ENCODE results near the gene RAP1GAP2.

RAP1GAP2 gene

DNA sequence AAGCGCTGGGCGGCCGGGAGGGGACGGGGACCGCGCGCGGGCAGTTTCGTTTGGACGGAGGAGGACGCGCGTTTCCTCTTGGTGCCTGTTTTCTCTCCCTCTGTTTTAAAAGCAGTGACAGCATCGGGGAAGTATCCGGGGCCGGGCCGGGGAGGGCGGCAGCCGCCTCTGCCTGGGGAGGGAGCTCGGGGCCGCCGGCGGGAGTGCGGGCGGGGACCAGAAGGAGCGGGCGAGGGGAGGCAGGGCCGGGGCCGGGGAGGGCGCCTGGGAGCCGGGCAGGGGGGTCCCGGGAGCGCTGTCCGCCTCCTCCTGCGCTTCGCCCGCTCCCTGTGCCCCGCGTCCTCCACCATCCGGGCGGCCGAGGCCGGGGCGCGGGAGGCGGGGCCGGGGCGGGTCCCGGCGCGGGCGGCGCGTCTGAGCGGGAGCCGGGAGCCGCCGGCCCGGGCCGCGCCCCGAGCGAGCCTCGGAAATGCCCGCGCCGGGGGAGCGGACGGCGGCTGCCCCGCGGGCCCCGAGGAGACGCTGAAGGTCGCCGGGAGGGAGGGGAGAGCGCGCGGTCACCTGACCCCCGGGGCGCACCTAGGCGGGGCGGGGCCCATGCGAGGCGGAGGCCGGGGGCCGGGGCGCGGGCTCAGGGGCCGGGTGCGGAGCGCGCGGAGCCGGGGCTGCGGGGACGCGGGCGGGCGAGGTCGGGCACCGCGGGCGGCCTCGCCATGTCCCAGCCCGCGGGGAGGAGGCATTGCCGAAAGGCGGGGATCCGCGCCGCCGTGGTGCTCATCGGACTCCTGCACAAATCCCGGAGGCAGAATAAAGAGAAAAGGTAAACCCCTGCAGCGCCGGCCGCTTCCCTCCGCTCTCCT is 57.3 kb downstream of the RAP1GAP2 start:
- DNase-seq (ENCODE audit: low read depth), result no peak

DNA sequence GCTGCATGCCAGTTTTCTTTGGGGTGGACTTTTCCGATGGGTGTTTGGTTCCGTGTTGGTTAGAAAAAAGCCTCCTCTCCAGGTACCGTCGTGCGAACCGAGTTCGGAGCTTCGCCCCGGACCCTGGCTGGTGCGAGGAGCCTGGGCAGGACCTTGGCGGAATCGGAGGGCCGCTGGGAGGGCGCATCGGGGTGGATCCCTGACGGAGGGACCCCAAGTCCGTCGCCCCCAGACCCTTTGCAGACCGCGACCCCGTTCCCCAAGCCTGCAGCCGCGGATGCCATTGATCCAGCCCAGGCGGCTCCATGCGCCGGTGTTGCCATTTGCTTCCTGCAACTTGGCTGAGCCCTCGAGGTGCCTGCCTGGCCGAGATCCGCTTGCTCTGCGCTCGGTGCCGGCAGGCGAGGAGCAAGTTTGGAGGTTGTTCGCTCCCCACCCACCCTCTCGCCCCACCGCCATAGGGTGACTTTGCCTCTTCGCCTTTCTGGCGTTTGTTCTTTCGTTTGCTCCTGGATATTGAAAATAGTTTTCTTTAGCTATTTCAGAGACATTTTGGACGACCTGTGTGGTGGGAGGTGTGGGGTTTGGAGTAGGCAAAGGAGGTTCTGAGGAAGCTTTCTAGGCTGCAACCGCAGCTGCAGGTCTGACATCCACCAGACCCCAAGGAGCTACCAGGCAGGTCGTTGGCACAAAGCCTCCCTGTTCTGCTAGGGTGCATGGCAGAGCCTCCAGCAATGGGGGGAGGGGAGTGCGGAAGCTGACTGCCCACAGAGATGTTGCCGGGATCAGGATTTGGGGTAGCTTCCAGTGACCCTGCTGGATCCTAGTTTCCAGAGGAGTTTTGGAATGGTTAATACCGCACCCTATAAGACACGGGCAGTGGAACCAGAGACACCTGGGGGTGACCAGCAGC is 58.2 kb downstream of the RAP1GAP2 start:
- DNase-seq (ENCODE audit: low read depth), result no peak

GRCh38 chr17:2855063-2855600 is 58.9 kb downstream of the RAP1GAP2 start:
- DNase-seq (ENCODE audit: low read depth), result no peak

DNA sequence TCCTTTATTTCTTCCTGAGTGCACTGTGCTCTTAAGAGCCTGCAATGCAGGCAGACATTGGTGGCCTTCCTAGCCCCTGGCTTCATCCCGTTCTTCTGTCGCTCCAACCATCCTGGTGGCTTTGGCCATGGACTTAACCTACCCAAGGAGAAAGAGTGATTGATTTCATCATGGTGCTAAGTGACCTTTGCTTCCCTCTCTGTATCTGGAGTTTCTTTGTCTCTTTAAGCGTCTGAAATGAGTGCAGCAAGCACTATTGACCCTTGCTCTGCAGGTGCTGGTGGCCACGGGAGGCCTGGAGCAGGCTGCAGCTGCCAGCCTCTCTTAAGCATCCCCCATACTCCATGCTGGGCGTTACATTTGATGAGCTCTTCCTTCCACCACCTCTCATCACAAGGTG is 60.5 kb downstream of the RAP1GAP2 start:
- DNase-seq (ENCODE audit: low read depth), result no peak

DNA sequence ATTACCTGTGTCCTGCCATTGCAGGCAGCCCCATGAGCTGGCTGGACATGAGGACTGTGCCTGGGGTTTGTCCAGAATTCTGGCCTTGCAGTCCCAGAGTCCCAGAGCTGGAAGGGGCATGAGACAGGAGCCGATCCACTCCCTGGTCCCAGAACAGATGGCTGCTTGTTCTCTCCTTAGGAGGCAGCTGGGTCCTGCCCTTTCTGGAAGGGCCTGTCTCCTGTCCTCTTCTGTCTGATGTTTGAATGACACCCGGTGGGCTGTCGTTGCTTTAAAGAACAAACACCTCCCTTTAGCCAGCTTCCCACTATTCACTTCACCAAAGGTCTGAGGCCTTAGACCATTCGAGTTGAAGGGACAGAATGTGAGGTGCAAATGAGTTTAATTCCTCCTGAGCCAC is 63.8 kb downstream of the RAP1GAP2 start:
- no peak for DNase-seq (ENCODE audit: low read depth)

GRCh38 chr17:2860883-2861282 is 64.6 kb downstream of the RAP1GAP2 start:
- DNase-seq (ENCODE audit: low read depth), result no peak

- DNase-seq (ENCODE audit: low read depth), result no peak
Measured at GRCh38 chr17:2862197-2862596, 66.0 kb downstream of the RAP1GAP2 start.

- no peak for DNase-seq (ENCODE audit: low read depth)
Measured at GRCh38 chr17:2863204-2863603, 67.0 kb downstream of the RAP1GAP2 start.

DNA sequence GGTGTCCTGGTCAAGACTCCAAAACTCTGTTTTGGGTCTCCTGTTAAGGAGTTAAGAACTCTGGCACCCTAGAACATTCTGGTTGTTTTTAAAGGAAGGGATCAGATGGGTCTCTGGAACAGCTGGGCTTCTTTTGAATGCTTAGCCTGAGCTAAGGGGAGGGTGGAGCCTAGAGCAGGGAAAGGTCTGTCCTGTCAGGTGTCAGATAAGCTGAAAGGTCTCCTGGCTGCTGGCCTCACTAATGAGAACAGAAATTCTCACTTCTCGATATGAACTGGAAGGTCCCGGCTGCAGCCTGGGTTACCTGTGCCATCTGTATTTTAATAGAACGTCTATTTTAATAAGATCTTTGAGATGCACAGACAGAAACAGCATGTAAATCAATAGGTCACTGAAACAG is 69.0 kb downstream of the RAP1GAP2 start:
- DNase-seq (ENCODE audit: low read depth), result no peak

DNA sequence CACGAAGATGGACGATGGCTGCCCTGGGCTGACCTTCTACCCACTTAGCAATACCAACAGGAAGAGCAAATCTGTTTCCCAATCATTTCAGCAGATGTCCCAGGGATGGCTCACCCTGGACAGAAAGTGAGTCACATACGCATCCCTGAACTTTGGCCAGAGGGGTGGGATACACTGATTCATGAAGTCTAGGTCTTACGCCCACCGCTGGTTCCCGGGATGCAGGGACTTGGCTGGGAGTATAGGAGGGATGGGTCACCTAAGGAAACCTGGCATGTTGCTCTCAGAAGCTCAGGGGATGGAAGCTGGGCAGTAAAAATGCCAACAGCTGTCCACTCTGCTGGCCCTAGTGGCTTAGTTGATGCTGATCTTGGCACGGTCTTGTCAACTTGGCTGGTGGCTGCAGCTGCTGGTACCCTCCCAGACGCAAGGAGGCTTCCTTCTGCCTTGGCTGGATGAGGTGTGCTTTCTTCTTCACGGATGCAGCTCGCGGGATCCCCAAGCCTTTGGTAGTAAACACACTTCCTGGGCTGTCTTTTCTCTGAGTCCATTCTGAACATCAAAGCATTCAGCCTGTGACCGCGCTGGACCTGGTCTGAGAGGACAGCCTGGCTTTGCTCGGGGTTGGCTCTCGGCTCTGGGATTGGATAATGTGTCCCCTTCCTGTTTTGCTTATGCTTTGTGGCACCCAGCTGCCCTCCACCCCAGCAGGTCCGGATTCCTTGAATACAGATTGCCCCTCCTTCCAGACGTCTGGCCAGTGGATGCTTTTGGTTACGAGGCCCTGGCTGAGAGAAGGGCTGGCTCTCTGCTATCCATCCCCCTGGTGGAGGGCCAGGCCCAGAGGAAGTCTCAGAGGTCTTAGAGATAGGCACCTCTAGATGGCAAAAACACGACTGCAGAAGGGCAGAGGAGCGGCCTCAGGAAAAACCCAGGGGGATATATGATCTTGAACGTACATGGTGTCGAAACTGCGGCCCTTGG is 71.5 kb downstream of the RAP1GAP2 start:
- no peak for DNase-seq (ENCODE audit: low read depth)

GRCh38 chr17:2869604-2870003 is 73.4 kb downstream of the RAP1GAP2 start:
- DNase-seq (ENCODE audit: low read depth), result no peak

GRCh38 chr17:2871205-2871604 is 75.0 kb downstream of the RAP1GAP2 start:
- no peak for DNase-seq (ENCODE audit: low read depth)

DNA sequence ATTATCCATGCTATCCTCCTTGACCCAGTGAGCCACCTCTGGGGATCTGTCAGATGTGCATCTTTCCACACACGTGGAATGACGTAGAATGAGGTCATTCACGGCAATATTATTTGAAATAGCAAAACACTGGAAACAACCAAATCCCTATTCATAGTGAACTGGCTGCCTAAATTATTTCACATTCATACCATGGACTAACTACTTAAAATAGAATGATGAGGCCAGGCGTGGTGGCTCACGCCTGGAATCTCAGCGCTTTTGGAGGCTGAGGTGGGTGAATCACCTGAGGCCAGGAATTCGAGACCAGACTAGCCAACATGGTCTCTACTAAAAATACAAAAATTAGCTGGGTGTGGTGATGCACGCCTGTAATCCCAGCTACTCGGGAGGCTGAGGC is 75.5 kb downstream of the RAP1GAP2 start:
- no peak for DNase-seq (ENCODE audit: low read depth)

DNA sequence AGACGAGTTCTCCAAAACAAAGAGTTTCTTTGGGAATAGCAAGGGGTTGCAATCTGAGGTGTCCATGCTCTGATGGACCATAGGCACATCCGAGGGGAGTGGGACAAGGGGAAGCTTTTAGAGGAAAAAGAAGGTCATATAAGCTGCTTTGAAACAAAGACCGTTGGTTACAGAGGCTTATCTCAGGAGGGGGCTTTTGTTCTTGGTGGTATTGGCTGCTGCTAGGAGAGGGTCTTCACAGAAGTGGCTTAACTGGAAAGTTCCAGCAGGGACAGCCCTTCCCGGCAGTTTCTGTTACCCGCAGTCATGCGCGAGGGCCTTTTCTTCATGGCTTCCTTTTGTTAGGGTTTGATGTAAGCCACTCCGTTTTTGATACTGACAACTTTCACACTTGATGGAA is 76.0 kb downstream of the RAP1GAP2 start:
- DNase-seq (ENCODE audit: low read depth), result no peak

GRCh38 chr17:2874189-2874686 is 78.0 kb downstream of the RAP1GAP2 start:
- no peak for DNase-seq (ENCODE audit: low read depth)

DNA sequence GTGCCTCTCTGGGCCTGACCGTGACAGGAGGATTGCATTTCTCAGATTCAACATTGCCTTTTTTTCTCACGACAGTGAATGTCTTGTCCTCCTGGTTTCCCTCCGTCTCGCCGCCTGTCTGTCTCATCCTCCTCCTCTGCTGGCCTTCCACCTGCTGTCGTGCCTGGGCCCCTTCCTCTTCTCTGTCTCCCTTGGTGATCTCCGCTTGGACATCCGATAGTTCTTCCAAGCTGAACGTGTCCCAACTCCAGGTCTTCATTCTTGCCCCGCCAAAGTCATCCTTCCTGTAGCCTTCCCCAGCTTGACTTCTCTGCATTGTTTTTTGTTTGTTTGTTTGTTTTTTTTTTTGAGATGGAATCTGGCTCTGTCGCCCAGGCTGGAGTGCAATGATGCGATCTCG is 79.4 kb downstream of the RAP1GAP2 start:
- DNase-seq (ENCODE audit: low read depth), result no peak

DNA sequence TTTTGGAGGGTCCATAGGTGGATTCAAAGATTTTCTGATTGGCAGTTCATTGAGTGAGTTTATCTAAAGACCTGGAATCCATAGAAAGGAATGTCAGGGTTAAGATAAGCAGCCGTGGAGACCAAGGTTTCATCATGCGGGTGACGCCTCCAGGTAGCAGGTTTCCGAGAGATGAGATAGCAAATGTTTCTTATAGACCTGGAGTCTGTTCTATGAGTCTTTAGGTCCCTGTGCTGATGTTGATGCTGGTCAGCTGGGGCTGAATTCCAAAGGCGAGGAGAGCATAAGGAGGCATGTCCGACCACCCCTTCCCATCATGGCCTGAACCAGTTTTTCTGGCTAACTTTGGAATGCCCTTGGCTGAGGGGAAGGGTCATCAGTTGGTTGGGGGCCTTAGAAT is 80.2 kb downstream of the RAP1GAP2 start:
- DNase-seq (ENCODE audit: low read depth), result no peak

- DNase-seq (ENCODE audit: low read depth), result no peak
Measured at GRCh38 chr17:2878751-2879254, 82.6 kb downstream of the RAP1GAP2 start.

GRCh38 chr17:2880050-2880449 is 83.8 kb downstream of the RAP1GAP2 start:
- DNase-seq (ENCODE audit: low read depth), result no peak

GRCh38 chr17:2881295-2881694 is 85.1 kb downstream of the RAP1GAP2 start:
- DNase-seq (ENCODE audit: low read depth), result no peak

GRCh38 chr17:2883544-2884213 is 87.4 kb downstream of the RAP1GAP2 start:
- DNase-seq (ENCODE audit: low read depth), result no peak

Measured in stimulated activated CD8-positive, alpha-beta memory T cell treated with anti-CD3 and anti-CD28 coated beads, Interleukin-15, amount 100 ng/mL, for 1 hour (primary cell).